ENCODE data around the gene TSPO2.

TSPO2 gene

DNA sequence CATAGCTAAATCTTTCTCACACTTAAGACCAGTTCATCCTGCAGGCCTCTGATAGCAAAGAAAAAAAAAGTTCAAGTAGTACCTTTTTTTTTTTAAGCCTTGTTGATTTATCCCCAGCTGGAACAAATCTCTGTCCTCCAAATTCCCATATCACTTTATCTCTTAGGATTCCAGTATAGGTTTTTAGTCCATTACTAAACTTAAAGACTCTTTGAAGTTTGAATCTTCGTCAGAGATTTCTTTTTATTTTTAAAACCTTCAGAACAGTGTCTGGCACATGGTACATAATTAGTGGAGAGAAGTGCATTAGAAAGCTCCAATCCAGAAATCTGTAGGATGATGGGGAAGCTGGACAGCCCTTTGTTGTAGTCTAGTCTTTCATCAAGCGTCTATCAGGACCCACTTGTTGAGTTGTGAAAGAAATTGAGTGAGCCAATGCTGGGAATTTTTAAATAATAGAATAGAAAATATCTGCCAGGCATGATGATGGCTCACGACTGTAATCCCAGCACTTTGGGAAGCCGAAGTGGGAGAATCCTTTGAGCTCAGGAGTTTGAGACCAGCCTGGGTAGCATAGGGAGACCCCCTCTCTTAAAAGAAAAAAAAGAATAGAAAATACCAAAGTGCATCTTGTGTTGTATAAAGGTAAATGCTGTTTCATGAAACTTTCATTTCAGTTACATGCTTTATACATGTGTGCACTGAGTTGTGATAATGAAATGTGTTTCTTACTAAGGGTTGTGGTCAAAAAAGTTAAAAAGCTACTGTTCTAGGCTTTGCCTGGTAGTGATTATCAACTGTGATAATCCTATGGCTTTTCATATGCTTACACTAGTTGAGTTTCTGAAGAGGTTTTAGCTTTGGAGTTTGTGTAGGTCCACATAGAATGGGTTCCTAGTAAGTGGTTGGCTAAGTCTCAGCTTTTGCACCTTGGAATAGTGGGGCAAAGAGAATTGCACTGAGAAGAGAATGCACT is 33.7 kb downstream of the TSPO2 start:
- DNase-seq (ENCODE audit: low read depth in 3 of 3), result no peak

GRCh38 chr6:41077536-41077935 is 35.3 kb downstream of the TSPO2 start:
- DNase-seq (ENCODE audit: low read depth in 3 of 3), result no peak

- no peak for DNase-seq (ENCODE audit: low read depth in 3 of 3)
Measured at GRCh38 chr6:41078101-41078500, 35.8 kb downstream of the TSPO2 start.

GRCh38 chr6:41079080-41079479 is 36.8 kb downstream of the TSPO2 start:
- no peak for DNase-seq (ENCODE audit: low read depth in 3 of 3)

- no peak for DNase-seq (ENCODE audit: low read depth in 3 of 3)
Measured at GRCh38 chr6:41080621-41081020, 38.4 kb downstream of the TSPO2 start.

DNA sequence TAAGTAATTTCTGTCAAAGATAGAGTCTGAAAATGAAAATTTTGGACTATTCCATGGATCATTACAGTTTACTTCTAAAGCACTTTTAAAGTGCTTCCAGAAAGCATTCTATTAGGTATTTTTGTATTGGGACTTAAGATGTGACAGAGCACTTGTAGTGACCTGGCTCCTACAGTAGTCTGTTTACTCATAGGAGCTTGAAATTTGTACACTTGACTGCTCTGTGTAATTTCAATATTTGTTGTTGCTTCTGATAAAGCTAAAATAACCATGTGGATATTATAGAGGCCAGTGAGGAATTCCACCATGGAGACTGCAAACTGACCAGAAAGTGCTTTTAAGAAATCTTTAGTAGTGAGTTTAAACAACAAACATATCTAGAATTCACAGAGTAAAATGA is 40.8 kb downstream of the TSPO2 start:
- no peak for DNase-seq (ENCODE audit: low read depth in 3 of 3)

DNA sequence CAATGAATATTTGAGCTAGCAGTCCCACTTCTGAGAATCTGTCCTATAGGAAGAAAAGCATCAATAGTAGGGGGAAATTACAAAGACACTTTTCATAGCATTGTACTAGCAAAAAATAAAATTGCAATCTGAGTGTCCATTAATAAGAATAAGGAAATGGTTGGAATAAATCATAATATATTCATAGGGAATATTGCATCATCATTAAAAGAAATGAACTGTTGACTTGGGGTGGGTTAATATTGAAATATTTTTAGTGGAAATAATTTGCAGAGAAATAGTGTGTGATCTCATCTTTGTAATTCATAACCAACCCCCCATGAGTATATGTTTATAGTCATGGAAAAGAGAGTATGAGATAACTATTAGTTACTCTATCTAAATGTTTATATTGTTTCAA is 42.9 kb downstream of the TSPO2 start:
- no peak for DNase-seq (ENCODE audit: low read depth in 3 of 3)

DNA sequence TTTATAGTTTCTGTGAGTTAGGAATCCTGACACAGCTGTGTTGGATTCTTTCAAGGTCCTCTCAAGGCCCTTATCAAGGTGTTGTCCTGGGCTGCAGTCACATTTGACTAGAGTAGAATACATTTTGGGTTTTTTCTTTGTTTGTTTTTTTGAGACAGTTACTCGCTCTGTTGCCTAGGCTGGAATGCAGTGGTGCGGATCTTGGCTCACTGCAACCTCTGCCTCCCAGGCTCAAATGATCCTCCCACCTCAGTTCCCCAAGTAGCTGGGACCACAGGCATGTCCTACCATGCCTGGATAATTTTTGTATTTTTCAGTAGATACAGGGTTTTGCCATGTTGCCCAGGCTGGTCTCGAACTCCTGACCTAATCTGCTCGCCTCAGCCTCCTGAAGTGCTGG is 46.2 kb downstream of the TSPO2 start:
- DNase-seq (ENCODE audit: low read depth in 3 of 3), result no peak

DNA sequence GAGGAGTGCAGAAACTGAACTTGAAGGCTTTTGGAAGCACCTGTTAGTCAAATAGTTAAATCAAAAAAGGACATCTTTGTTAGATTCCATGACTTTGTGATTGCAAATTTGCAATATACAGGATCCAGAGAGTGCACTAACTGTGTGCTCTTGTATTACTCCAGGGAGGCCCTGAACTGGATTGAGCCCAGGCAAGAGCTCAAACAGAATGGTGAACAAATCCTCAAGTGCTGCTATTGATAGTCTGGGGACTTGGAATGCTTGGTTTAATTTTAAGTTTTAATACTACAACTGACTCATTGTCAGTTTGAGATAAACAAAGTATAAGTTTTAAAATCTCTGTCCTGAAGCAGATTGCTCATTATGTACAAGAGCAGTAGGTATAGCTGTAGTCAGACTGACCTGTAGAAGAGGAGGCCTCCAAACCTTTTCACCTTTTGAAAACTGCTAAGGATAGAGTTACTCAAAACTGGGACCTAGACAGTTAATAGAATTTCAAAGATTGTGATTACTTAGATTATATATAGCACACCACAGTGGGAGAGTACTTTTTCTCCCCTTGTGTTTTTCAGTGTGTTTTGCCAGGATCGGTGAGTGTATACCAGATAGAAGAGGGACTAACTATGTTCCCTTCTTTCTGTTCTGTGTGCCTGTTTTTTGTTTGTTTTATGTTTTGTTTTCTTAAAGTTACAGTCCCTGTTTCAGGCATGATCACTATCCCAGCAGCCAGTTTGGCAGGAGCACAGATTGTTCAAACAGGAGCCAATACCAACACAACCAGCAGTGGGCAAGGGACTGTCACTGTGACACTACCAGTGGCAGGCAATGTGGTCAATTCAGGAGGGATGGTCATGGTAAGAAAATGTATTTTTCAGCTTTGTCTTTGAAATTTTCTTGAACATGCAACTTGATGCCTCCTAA is 48.8 kb downstream of the TSPO2 start:
- no peak for DNase-seq (ENCODE audit: low read depth in 3 of 3)

DNA sequence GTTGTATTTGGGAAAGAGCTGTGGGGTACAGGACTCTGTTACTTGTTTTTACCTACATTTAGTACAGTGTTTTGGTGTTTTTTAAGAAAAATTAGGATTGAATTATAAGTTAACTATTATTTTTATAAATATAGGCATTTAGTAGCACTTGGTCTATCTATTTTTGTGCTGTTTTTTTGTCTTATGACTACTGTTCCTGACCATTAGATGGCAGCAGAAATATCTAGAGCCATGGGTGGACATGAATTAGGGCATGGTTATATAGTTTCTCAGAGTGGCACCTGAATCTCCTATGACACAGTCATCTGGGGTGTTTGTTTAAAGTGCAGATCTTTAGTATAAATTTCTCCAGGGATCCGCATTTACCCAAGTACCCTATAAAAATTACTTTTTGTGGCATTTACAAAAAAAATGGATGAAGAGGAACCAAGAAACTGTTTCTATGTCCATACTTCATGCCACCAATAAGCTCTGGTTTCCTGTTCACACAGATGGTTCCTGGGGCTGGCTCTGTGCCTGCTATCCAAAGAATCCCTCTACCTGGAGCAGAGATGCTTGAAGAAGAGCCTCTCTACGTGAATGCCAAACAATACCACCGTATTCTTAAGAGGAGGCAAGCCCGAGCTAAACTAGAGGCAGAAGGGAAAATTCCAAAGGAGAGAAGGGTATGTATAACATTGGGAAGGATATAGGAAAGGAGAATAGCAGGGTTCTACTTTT is 50.3 kb downstream of the TSPO2 start:
- DNase-seq (ENCODE audit: low read depth in 3 of 3), result no peak

DNA sequence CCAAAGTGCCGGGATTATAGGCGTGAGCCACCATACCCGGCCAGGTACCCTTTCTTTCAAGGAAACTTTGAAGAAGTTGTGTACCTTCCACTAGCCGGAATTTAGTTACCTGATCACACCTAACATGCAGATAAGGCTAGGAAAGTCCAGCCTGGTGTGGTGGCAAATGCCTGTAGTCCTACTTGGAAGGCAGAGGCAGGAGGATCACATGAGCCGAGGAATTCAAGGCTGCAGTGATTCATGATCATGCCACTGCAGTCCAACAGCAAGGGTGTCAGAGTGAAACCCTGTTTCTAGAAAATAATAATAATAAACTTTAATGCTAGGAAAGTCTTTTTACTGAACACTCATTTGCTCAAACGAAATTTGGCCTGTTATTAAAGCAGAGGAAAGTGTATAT is 51.5 kb downstream of the TSPO2 start:
- no peak for DNase-seq (ENCODE audit: low read depth in 3 of 3)

Measured in stimulated activated CD4-positive, alpha-beta T cell treated with anti-CD3 and anti-CD28 coated beads, TNF-alpha, amount 100 ng/mL, for 24 hours (primary cell).